OCI-LY7 (cell line): ENCODE measurements around the gene SPATA33.

ENCODE experiments used
- CTCF ChIP-seq: fragments of 200-600 bp; sonication (generic); conservative IDR thresholded peaks from 2 replicates; pipeline ENCODE4 v1.5.1; 2014; ENCODE audit warnings: mild to moderate bottlenecking, antibody characterized with exemption, low read length, moderate library complexity, mixed read lengths
- EZH2phosphoT487 ChIP-seq: fragments of 200-600 bp; sonication (generic); IDR thresholded peaks from 2 replicates; pipeline ENCODE4 v1.6.1; 2018; ENCODE audit warnings: low read depth, borderline replicate concordance, mild to moderate bottlenecking, mixed run types, antibody characterized with exemption, low read length, moderate library complexity, mixed read lengths

- peak; percentile 23; the same call in 1 of the 2 replicates for TF ChIP-seq CTCF
- no peak for TF ChIP-seq EZH2phosphoT487
Measured at GRCh38 chr16:89701425-89702406, 44.1 kb downstream of the SPATA33 start, which contains the start of gene SPATA2L.
